ENCODE results near the gene ADGRL3. TPM values are rescaled to one million over a fixed set of nuclear protein-coding genes. Genes with fewer than 3 reads are reported as not detected.
A peak's percentile ranks its signal among the peaks of the same experiment; 100 is the strongest.

Gene ADGRL3
- total RNA-seq, 1 donor from 2014 or later: 93.6 TPM

- peaks cover 2% of the 10 kb centered on the region for H3K4me1 Mint-ChIP-seq
- H3K9me3 Mint-ChIP-seq: peaks cover 4% of the 10 kb centered on the region
- no peaks in the 10 kb centered on the region for H3K4me1 ChIP-seq
- TF ChIP-seq CTCF (IDR thresholded peaks at IDR 0.05): no peak
- no peak for TF ChIP-seq EZH2 (IDR thresholded peaks at IDR 0.05)
- no peak for TF ChIP-seq EZH2phosphoT487 (IDR thresholded peaks at IDR 0.05)
- H3K27me3 Mint-ChIP-seq (ENCODE audit: insufficient read depth, low read depth): no peaks in the 10 kb centered on the region
- H3K79me2 ChIP-seq (ENCODE audit: low read depth): peaks cover 67% of the 10 kb centered on the region
- H3K4me3 ChIP-seq: no peak overlapping the region
- H3K4me3 Mint-ChIP-seq: no peak overlapping the region
- H3K27me3 ChIP-seq: no peaks in the 10 kb centered on the region
- no peak overlapping the region for H3K4me2 ChIP-seq
- peaks cover 45% of the 10 kb centered on the region for H3K36me3 Mint-ChIP-seq
- H3K9ac ChIP-seq: no peak overlapping the region
- no peak overlapping the region for H3K27ac ChIP-seq
- H3K9me3 ChIP-seq (ENCODE audit: low read depth): no peaks in the 10 kb centered on the region
- H3K27ac Mint-ChIP-seq: no peak overlapping the region
- H3F3A ChIP-seq (ENCODE audit: low read depth): no peaks in the 10 kb centered on the region
- H4K20me1 ChIP-seq (ENCODE audit: low read depth): peaks cover 26% of the 10 kb centered on the region
- H2AFZ ChIP-seq (replicated peaks): no peak overlapping the region
- H3K36me3 ChIP-seq: peaks cover 4% of the 10 kb centered on the region
- no peak for DNase-seq (ENCODE audit: low spot score)
Measured at GRCh38 chr4:61231421-61231820, 31.3 kb downstream of the ADGRL3 start.

- no peak for TF ChIP-seq EZH2phosphoT487 (IDR thresholded peaks at IDR 0.05)
- no peak for TF ChIP-seq EZH2 (IDR thresholded peaks at IDR 0.05)
- no peak for TF ChIP-seq CTCF (IDR thresholded peaks at IDR 0.05)
- Histone ChIP-seq H3K9ac (no peak overlapping the region), H3K36me3 (no peaks in the 10 kb centered on the region), H3K27me3 (no peaks in the 10 kb centered on the region), H3K79me2 (ENCODE audit: low read depth) (peaks cover 88% of the 10 kb centered on the region), H3K4me3 (no peak overlapping the region), H2AFZ (replicated peaks) (no peak overlapping the region), H3K9me3 (ENCODE audit: low read depth) (no peaks in the 10 kb centered on the region), H3K4me2 (no peak overlapping the region), H3K4me1 (peaks cover 12% of the 10 kb centered on the region), H3F3A (ENCODE audit: low read depth) (no peaks in the 10 kb centered on the region), H3K27ac (no peak overlapping the region), H4K20me1 (ENCODE audit: low read depth) (peaks cover 73% of the 10 kb centered on the region)
- peaks cover 30% of the 10 kb centered on the region for H3K4me1 Mint-ChIP-seq
- no peaks in the 10 kb centered on the region for H3K27me3 Mint-ChIP-seq (ENCODE audit: insufficient read depth, low read depth)
- H3K4me3 Mint-ChIP-seq: no peak overlapping the region
- H3K27ac Mint-ChIP-seq: peak overlapping the region; percentile 18
- peaks cover 15% of the 10 kb centered on the region for H3K36me3 Mint-ChIP-seq
- no peak for DNase-seq (ENCODE audit: low spot score)
- no peaks in the 10 kb centered on the region for H3K9me3 Mint-ChIP-seq
Measured at GRCh38 chr4:61239250-61239649, 39.1 kb downstream of the ADGRL3 start.

- H3K4me3 ChIP-seq: no peak overlapping the region
- Mint-ChIP-seq H3K27ac (no peak overlapping the region), H3K4me1 (peaks cover 28% of the 10 kb centered on the region), H3K9me3 (no peaks in the 10 kb centered on the region), H3K27me3 (ENCODE audit: insufficient read depth, low read depth) (no peaks in the 10 kb centered on the region), H3K36me3 (peaks cover 4% of the 10 kb centered on the region), H3K4me3 (no peak overlapping the region)
- TF ChIP-seq EZH2phosphoT487 (IDR thresholded peaks at IDR 0.05) (no peak), CTCF (IDR thresholded peaks at IDR 0.05) (no peak), EZH2 (IDR thresholded peaks at IDR 0.05) (no peak)
- H3F3A ChIP-seq (ENCODE audit: low read depth): no peaks in the 10 kb centered on the region
- H3K4me2 ChIP-seq: no peak overlapping the region
- H2AFZ ChIP-seq (replicated peaks): no peak overlapping the region
- no peak overlapping the region for H3K9ac ChIP-seq
- H3K27ac ChIP-seq: no peak overlapping the region
- no peak for DNase-seq (ENCODE audit: low spot score)
- H3K27me3 ChIP-seq: no peaks in the 10 kb centered on the region
- H3K79me2 ChIP-seq (ENCODE audit: low read depth): peaks cover 91% of the 10 kb centered on the region
- no peaks in the 10 kb centered on the region for H3K9me3 ChIP-seq (ENCODE audit: low read depth)
- H3K36me3 ChIP-seq: no peaks in the 10 kb centered on the region
- H4K20me1 ChIP-seq (ENCODE audit: low read depth): peaks cover 88% of the 10 kb centered on the region
- peaks cover 16% of the 10 kb centered on the region for H3K4me1 ChIP-seq
Measured at GRCh38 chr4:61243962-61244361, 43.8 kb downstream of the ADGRL3 start.

Data from neural progenitor cell (in vitro differentiated cells).